K562 (cell line): ENCODE data around the gene CBR4. TPM values are rescaled to one million over a fixed set of nuclear protein-coding genes. Genes with fewer than 3 reads are reported as not detected.

Experiments used
- ATAC-seq: fragments of 200-7000 bp; cut with Tn5 transposase; 3 replicates; pipeline ENCODE4 v1.9.1; 2020; ENCODE audit warnings: moderate library complexity
- BruUV-seq: library from RNA; stranded (reverse); fragments of 400-500 nt; replicated peaks from 2 replicates; lab custom pipeline; 2021; lab: Mats Ljungman, UMichigan
- CTCF ChIA-PET: fragments of 300-600 bp; formaldehyde crosslinking; extraction: SDS; loops from one replicate; lab custom pipeline; 2021; ENCODE audit warnings: low intra/inter-chr PET ratio; lab: Yijun Ruan, JAX
- POLR2A ChIA-PET: fragments of 300-600, 350-650 bp; sonication (Branson Sonifier 250); formaldehyde crosslinking; extraction: SDS; loops from one replicate; lab custom pipeline; 2021; ENCODE audit warnings: antibody characterized with exemption, inconsistent platforms; lab: Yijun Ruan, JAX
- DNase-seq, 4 experiments: peaks; one replicate each; pipeline versions ENCODE4 v3.0.0 to v3.0.0-alpha.2; 2011 to 2018; ENCODE audit warnings: low spot score in 3 of 4, mixed read lengths in 3 of 4; ENCODE audit errors: extremely low read depth in 1 of 4
- FAIRE-seq: peaks from 2 replicates; lab custom pipeline; 2011; peaks lifted over from hg19 to GRCh38; lab: Jason Lieb, UNC
- H2AFZ ChIP-seq: 2 replicates; pipeline ENCODE4 v1.6.0; 2011; ENCODE audit warnings: low read depth, low read length, control low read depth, inconsistent platforms
- H3K27ac ChIP-seq: fragments of 200-600 bp; 3 replicates; pipeline ENCODE4 v1.8.0; 2011; ENCODE audit warnings: low read depth, mild to moderate bottlenecking, control low read depth, inconsistent platforms, low read length, moderate library complexity, mixed read lengths; ENCODE audit errors: extremely low read depth
- H3K27me3 ChIP-seq, 2 experiments: fragments of 300-600 bp in 1 of 2; 2 replicates in 1 of 2; 3 replicates in 1 of 2; pipeline versions ENCODE4 v1.6.0 to v1.8.0; 2011; ENCODE audit warnings: inconsistent platforms in 2 of 2, low read length in 2 of 2, mild to moderate bottlenecking in 1 of 2, mixed read lengths in 1 of 2, moderate library complexity in 1 of 2; ENCODE audit not compliant: control insufficient read depth in 2 of 2, insufficient read depth in 2 of 2
- H3K36me3 ChIP-seq: fragments of 300-600 bp; 3 replicates; pipeline ENCODE4 v1.8.0; 2011; ENCODE audit warnings: mild to moderate bottlenecking, low read length, inconsistent platforms; ENCODE audit not compliant: control insufficient read depth, insufficient read depth
- H3K4me1 ChIP-seq, 2 experiments: fragments of 200-600 bp in 1 of 2; replicated peaks in 1 of 2; 2 replicates in 1 of 2; 3 replicates in 1 of 2; pipeline versions ENCODE4 v1.5.1 to v1.8.0; 2011; ENCODE audit warnings: inconsistent platforms in 2 of 2, low read length in 2 of 2, mild to moderate bottlenecking in 1 of 2, mixed read lengths in 1 of 2, moderate library complexity in 1 of 2; ENCODE audit not compliant: control insufficient read depth in 2 of 2, insufficient read depth in 2 of 2
- H3K4me2 ChIP-seq: 2 replicates; pipeline ENCODE4 v1.6.1; 2011; ENCODE audit warnings: low read length, control low read depth, inconsistent platforms, mixed read lengths; ENCODE audit not compliant: insufficient read depth
- H3K4me3 ChIP-seq: fragments of 200-600 bp; sonication (generic), shearing (Covaris generic); 2 replicates; pipeline ENCODE4 v1.5.1; 2016; ENCODE audit warnings: control low read depth, inconsistent platforms
- H3K79me2 ChIP-seq: fragments of 200-600 bp; 3 replicates; pipeline ENCODE4 v1.8.0; 2011; ENCODE audit warnings: low read length, inconsistent platforms; ENCODE audit not compliant: control insufficient read depth, insufficient read depth
- H3K9ac ChIP-seq, 2 experiments: 2 replicates each; pipeline versions ENCODE4 v1.6.0 to v1.6.1; 2011; ENCODE audit warnings: low read depth in 2 of 2, low read length in 2 of 2, control low read depth in 1 of 2, inconsistent platforms in 1 of 2, mild to moderate bottlenecking in 1 of 2, mixed read lengths in 1 of 2; ENCODE audit not compliant: insufficient read depth in 1 of 2
- H3K9me1 ChIP-seq: one replicate; pipeline ENCODE4 v1.6.0; 2011; ENCODE audit warnings: inconsistent platforms, mild to moderate bottlenecking, low read length, moderate library complexity; ENCODE audit not compliant: control insufficient read depth, insufficient read depth
- H3K9me3 ChIP-seq: replicated peaks from 2 replicates; pipeline ENCODE4 v1.5.1; 2011; ENCODE audit warnings: low read depth, low read length, inconsistent platforms; ENCODE audit not compliant: control insufficient read depth, insufficient read depth
- H4K20me1 ChIP-seq: replicated peaks from 2 replicates; pipeline ENCODE4 v1.6.1; 2011; ENCODE audit warnings: low read length, inconsistent platforms, mixed read lengths; ENCODE audit not compliant: control insufficient read depth, insufficient read depth
- ADNP ChIP-seq: fragments of 200-800 bp; sonication (Bioruptor generic); IDR thresholded peaks from 2 replicates; pipeline ENCODE4 v1.6.1; 2016; ENCODE audit warnings: missing genetic modification characterization, missing compliant biosample characterization
- PCBP2 ChIP-seq: fragments of 200-400 bp; formaldehyde crosslinking; IDR thresholded peaks from 2 replicates; pipeline ENCODE4 v1.6.1; 2018; ENCODE audit warnings: low read length, low read depth, mild to moderate bottlenecking, moderate library complexity; ENCODE audit not compliant: poor library complexity, severe bottlenecking
- ZNF431 ChIP-seq: sonication (generic); formaldehyde crosslinking; IDR thresholded peaks from 2 replicates; pipeline ENCODE4 v1.8.0; 2022; ENCODE audit warnings: mild to moderate bottlenecking, missing genetic modification reagents
- WGBS: fragments of 100-300 bp; shearing (Covaris generic); methylation state at CpG from one replicate; pipeline ENCODE4 v1.1.6; 2016; ENCODE audit warnings: low coverage, mixed read lengths; ENCODE audit not compliant: insufficient coverage; ENCODE audit errors: missing lambda C conversion rate; 5-methylcytosine and 5-hydroxymethylcytosine counted together
- in situ Hi-C: fragments of 300-500 bp; cut with MboI; formaldehyde crosslinking; loops from 4 replicates; pipeline ENCODE4 v1.15.0; 2018; ENCODE audit warnings: inconsistent platforms, mixed read lengths
- intact Hi-C: fragments of 100-400 bp; cut with micrococcal nuclease; formaldehyde crosslinking; loops from 2 replicates; pipeline ENCODE4 v1.14.2; 2022
- polyA plus RNA-seq, 8 experiments: library from polyadenylated mRNA; depleted of rRNA in 4 of 8; stranded (reverse) in 5 of 8; unstranded in 3 of 8; fragments of >200 nt; fragmentation: Nextera tagmentation in 2 of 8; fragmentation: Illumina TruSeq in 1 of 8; extraction: Ambion mirVana in 2 of 8; extraction: Trizol in 1 of 8; gene quantifications; 2 replicates each; pipeline versions ENCODE4 v1.2.1 to v1.2.3, GENCODE V29; 2011 to 2014; ENCODE audit warnings: inconsistent platforms in 1 of 8, missing spikeins in 1 of 8
- total RNA-seq, 7 experiments: library from RNA; depleted of rRNA in 6 of 7; stranded (reverse); fragments of >200 nt in 6 of 7; fragmentation: Illumina TruSeq in 2 of 7; extraction: Trizol in 2 of 7; gene quantifications; 2 replicates each; pipeline versions ENCODE4 v1.2.1 to v1.2.3, GENCODE V29; 2011 to 2021; ENCODE audit warnings: low replicate concordance in 1 of 7

The CBR4 gene
- total and polyA plus RNA-seq, 9 of the 15 experiments (the other 6 are each of a cell fraction or from before 2014, with no cell fraction given) = 12.1 to 26.4 (median 18.6) TPM

GRCh38 chr4:169044714-169045447, 34.8 kb upstream of the CBR4 start:
- H3K27me3 ChIP-seq = peaks cover 18 to 40% of the 10 kb centered on the region in 2 experiments; a peak in 4 of 5 replicates
- H2AFZ ChIP-seq = no peak overlapping the region
- H3K36me3 ChIP-seq = no peaks in the 10 kb centered on the region
- H3K9ac ChIP-seq = no peak overlapping the region
- H3K4me2 ChIP-seq = no peak overlapping the region
- no peak overlapping the region for H3K4me3 ChIP-seq
- FAIRE-seq = no peak
- intact Hi-C loops (no loop called here), in situ Hi-C loops (no loop called here)
- no peak for TF ChIP-seq PCBP2
- no peak for TF ChIP-seq ADNP (tag)
- H3K9me1 ChIP-seq = no peaks in the 10 kb centered on the region
- no TSS peak for BruUV-seq
- DNase-seq = no peak
- H3K9me3 ChIP-seq = no peaks in the 10 kb centered on the region
- no peaks in the 10 kb centered on the region for H3K4me1 ChIP-seq
- no peak for ATAC-seq
- POLR2A ChIA-PET = interaction anchor here (0.6 kb wide), 1 partner anchor 197 kb away, joined by 5 read pairs; no protein-coding TSS in a partner anchor
- H4K20me1 ChIP-seq = no peaks in the 10 kb centered on the region
- H3K79me2 ChIP-seq = no peaks in the 10 kb centered on the region
- H3K27ac ChIP-seq = no peak overlapping the region
- under 1% methylated on average over 5 of the region's 5 CpGs for WGBS
- CTCF ChIA-PET = interaction anchor here (0.6 kb wide), 1 partner anchor 448 kb away, joined by 3 read pairs; no protein-coding TSS in a partner anchor

DNA sequence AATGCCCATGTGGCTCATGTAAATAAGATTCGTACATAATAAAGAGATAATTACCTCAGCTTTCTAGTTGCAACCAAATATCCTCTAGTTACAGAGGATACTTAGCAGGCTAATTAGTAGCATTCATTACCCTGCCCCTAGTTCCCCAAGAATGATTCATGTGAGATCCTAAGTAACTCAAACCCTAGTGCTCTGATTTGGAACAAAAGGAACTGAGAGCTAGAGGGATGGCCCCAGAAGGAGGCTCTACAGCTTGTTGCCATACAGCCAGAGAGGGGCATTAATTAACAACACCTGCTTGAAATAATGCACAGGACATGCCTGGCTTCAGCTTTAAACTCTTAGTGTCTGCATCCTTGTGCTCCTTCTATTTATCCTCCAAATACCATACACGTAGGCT, 32.6 kb upstream of the CBR4 start:
- ChIA-PET POLR2A (no interaction called here), CTCF (no interaction called here)
- H2AFZ ChIP-seq = no peak overlapping the region
- no peak overlapping the region for H3K4me2 ChIP-seq
- in situ Hi-C loops (no loop called here), intact Hi-C loops (no loop called here)
- 3% methylated on average over 2 of the region's 2 CpGs for WGBS
- no TSS peak for BruUV-seq
- TF ChIP-seq ZNF431 (CRISPR knock-in tag) = no peak
- no peak overlapping the region for H3K4me3 ChIP-seq
- H3K27me3 ChIP-seq = peaks cover 9 to 32% of the 10 kb centered on the region in 2 experiments; a peak in 4 of 5 replicates
- no peak overlapping the region for H3K27ac ChIP-seq
- FAIRE-seq (no peak), DNase-seq (no peak), ATAC-seq (no peak)
- H3K9me1 ChIP-seq = no peaks in the 10 kb centered on the region
- no peaks in the 10 kb centered on the region for H3K79me2 ChIP-seq
- H3K36me3 ChIP-seq = no peaks in the 10 kb centered on the region
- no peaks in the 10 kb centered on the region for H3K4me1 ChIP-seq
- no peak overlapping the region for H3K9ac ChIP-seq
- H4K20me1 ChIP-seq = no peaks in the 10 kb centered on the region
- no peaks in the 10 kb centered on the region for H3K9me3 ChIP-seq
